ENCODE data around the gene C1orf210.

Gene C1orf210

DNA sequence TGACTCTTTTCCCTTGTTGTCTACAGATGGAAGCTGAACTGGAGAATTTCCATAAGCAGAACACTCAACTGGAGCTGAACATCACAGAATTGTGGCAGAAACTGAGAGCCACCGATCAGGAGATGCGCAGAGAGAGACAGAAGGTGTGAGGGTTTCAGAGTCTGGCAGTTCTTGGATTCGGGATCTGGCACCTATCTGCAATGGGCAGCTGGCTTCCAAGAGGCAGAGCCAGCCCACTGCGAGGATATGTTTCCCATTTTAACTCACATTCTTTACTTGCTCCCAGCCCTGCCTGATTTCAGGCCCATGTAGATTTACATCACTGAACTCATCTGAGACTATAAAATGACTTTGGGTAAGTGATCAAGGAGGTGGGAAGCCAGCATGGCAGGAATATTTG is 52.9 kb downstream of the C1orf210 start:
- TF ChIP-seq, protein P1, sequence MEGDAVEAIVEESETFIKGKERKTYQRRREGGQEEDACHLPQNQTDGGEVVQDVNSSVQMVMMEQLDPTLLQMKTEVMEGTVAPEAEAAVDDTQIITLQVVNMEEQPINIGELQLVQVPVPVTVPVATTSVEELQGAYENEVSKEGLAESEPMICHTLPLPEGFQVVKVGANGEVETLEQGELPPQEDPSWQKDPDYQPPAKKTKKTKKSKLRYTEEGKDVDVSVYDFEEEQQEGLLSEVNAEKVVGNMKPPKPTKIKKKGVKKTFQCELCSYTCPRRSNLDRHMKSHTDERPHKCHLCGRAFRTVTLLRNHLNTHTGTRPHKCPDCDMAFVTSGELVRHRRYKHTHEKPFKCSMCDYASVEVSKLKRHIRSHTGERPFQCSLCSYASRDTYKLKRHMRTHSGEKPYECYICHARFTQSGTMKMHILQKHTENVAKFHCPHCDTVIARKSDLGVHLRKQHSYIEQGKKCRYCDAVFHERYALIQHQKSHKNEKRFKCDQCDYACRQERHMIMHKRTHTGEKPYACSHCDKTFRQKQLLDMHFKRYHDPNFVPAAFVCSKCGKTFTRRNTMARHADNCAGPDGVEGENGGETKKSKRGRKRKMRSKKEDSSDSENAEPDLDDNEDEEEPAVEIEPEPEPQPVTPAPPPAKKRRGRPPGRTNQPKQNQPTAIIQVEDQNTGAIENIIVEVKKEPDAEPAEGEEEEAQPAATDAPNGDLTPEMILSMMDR (IDR thresholded peaks at IDR 0.05; ENCODE audit: control insufficient read depth, extremely low read depth, insufficient read depth) = no peak
- no peak for DNase-seq (ENCODE audit: low read depth)
- H3K4me3 ChIP-seq (ENCODE audit: low read depth, low read length) = no peak overlapping the region

DNA sequence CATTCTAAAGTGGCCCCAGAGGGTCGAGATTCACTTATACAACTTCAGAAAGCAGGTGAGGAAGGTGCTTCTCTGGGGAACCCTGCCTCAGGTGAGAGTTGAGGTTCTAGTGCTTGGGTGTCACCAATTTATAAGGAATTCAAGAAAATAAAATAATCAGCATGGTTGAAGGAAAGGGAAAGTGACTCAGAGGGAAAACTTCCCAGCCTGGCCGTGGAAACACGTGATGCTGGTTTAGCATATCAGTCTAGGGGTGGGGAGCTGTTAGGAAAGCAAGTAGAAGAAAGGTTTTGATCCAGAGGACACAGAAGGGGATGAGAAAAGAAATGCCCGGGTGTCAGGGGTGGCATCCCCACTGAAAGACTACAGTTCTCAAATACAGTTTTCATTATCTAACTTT is 53.3 kb downstream of the C1orf210 start:
- DNase-seq (ENCODE audit: low read depth) = no peak
- TF ChIP-seq, protein P1 (IDR thresholded peaks at IDR 0.05; ENCODE audit: control insufficient read depth, extremely low read depth, insufficient read depth) = no peak
- H3K4me3 ChIP-seq (ENCODE audit: low read depth, low read length) = no peak overlapping the region
